ENCODE results near the gene EBNA1BP2.
"Not testable (repeated sequence)": the region's sequence is repeated elsewhere in the genome, so short reads cannot be mapped to it uniquely, and the experiment has no call there.

The EBNA1BP2 gene, protein sequence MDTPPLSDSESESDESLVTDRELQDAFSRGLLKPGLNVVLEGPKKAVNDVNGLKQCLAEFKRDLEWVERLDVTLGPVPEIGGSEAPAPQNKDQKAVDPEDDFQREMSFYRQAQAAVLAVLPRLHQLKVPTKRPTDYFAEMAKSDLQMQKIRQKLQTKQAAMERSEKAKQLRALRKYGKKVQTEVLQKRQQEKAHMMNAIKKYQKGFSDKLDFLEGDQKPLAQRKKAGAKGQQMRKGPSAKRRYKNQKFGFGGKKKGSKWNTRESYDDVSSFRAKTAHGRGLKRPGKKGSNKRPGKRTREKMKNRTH

DNA sequence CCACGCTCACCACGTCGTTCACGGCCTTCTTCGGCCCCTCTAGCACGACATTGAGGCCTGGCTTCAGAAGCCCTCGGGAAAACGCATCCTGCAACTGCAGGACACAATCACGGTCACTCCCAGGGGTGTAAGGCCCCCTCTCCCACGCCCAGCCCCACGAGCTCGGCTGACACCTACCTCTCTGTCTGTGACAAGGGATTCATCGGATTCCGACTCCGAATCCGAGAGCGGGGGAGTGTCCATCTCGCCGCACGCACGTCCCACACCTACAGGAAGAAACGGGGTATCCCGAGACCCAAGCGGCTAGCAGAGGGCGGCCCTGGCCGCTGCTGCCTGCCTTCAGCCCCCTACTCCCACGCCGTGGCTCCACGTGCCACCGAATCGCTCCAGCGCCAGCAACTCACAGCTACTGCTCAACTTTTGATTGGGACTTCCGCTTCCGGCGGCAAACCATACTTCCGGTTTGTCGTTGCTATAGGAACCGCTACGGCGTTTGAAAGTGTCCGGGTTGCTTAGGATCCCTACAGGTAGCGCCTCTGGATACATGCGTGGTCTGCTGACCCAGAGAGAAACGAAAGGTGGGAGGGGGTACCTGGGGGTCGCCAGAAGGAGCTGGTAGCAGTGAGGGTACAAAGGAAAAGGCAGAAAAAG, at the start of gene EBNA1BP2, which contains the start of gene CFAP57:
Gene EBNA1BP2, minus strand, starts transcription at position 415 of the 651 bp plus-strand sequence. Its CDS starts 172 bp downstream, at position 243.
Gene CFAP57, plus strand, starts transcription at position 455 of the 651 bp plus-strand sequence. CDS start 424 bp downstream, outside the sequence.
- peak; percentile 79 for DNase-seq (ENCODE audit: low read depth)

DNA sequence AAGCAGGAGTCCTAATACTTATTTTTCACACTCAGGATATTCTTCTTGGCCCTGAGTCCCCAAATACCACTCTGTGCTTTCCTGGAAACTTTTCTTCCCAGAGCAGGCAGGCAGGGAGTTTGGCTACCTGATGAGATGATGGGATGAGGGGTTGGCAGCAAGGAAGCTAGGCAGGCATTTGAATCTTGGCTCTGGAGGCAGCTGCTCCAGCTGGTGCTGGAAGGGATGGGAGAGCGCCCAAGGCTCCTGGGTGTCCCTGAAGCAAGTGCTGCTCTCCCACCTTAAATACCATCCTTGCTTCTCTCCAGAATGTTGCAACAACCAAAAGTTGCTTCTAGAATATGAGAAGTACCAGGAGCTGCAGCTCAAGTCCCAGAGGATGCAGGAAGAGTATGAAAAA, 49.7 kb upstream of the EBNA1BP2 start:
- DNase-seq (ENCODE audit: low read depth): no peak

DNA sequence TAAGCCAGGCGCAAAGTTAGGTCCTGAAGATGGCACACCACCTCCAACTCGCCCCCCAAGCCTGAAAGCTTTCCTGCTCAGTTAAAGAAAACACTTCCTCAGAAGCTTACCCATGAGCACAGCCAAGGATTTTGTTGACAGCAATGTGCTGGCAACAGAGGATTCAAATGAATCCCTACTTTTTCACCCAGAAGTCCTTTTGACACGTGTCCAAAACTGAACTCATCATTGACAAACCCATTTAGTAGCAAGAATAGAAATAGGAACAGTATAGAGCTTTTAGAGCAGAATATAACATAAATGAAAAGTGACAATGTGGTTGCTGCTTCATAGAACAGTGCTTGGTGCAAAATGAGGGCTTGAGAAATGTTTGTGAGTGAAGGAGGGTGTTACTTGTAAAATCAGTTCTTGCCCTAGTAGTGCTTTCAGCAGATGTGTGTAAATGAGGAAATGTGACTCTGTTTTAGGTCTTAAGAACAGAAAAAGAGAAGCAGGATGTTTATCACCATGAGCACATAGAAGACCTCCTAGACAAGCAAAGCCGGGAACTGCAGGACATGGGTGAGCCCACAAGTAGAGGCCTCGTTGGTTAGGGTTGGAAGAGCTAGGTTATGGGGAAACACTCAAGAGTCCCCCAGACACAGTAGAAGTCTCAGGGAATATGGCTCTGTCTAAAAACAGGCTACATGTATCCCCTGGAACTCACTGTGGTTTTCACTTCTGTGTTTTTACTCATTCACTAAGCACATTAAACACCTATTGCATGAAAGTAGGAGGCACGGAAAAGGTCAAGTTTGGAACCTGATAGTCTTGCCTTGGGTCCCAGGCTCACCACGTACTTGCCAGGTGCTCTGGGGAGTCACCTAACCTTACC, 49.1 kb upstream of the EBNA1BP2 start:
- DNase-seq (ENCODE audit: low read depth): no peak

DNA sequence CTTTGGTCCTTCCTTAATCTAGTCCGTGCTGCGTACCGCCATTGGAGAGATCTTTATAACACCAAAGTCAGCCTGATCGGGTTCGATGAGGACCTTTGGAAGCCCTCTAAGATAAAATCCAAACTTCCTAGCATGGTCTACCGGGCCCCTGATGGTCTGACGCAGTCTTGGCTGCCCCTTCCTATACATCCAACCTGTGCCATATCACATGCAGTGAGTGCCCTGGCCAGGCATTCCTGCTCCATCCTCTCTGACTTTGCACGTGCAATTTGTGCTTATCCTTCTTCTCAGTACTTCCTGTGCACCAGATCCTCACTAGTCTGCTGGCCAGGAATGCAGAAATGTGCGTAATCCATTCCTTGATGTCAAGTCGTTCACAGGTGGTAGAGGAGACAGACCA, 45.7 kb upstream of the EBNA1BP2 start:
- DNase-seq (ENCODE audit: low read depth): no peak

DNA sequence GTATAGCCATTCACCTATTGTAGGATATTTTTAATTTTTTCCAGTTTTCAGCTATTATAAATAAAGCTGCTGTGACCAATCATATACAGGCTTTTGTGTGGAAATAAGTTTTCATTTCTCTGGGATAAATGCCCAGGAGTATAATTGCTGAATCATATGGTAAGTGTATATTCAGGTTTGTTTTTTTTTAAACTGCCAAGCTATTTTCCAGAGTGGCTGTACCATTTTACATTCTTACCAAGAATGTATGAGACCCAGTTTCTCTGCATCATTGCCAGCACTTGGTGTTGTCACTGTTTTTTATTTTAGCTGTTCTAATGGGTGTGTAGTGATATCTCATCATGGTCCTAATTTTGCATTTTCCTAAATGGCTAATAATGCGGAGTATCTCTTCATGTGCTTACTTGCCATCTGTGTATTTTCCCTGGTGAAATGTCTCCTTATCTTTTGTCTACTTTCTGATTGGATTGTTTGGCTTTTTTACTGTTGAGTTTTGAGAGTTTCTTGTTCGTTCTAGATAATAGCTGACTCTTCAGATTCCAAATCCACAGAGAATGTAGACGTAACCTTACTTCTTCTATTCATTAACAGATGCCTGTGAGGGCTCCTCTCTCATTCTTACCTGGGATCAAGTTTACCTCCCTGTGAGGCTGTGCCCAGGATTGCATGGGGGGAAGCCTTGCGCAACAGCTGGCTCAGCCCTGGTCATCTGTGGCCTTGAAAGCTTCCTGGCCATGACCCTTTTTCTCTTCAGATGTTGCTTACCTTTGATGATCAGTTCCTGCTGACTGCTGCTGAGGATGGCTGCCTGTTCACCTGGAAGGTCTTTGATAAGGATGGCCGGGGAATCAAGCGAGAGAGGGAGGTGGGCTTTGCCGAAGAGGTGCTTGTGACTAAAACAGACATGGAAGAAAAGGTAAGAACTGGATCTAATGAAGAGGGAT, 42.7 kb upstream of the EBNA1BP2 start:
- DNase-seq (ENCODE audit: low read depth): no peak

DNA sequence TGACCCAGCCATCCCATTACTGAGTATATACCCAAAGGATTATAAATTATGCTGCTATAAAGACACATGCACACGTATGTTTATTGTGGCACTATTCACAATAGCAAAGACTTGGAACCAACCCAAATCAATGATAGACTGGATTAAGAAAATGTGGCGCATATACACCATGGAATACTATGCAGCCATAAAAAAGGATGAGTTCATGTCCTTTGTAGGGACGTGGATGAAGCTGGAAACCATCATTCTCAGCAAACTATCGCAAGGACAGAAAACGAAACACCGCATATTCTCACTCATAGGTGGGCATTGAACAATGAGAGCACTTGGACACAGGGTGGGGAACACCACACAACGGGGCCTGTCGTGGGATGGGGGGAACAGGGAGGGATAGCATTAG, 36.2 kb upstream of the EBNA1BP2 start:
- not testable (repeated sequence) for DNase-seq (ENCODE audit: low read depth)

DNA sequence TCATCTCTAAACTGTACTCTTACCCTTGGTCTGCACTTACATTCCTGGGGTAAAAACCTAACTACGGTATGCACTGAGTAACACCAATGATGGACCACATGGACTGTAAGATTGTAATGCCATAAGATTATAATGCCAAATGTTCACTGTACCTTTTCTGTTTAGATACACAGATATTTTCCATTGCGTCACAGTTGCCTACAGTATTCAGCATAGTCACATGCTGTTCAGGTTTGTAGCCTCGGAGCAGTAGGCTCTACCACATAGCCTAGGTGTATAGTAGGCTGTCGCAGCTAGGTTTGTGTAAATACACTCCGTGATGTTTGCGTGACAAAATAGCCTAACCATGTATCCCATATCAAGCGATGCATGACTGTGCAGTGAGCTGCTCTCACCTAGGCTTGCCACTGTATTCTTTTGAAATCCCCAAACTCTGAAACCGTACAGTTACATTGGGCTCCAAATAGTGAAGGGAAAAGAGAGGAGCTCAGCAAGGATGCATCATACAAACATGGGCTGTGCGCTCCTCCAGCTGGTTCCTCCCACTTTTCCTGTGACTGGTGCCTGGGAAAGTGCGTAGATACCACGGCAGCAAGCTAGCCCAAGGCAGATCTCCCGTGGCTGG, 35.3 kb upstream of the EBNA1BP2 start:
- DNase-seq (ENCODE audit: low read depth): no peak

DNA sequence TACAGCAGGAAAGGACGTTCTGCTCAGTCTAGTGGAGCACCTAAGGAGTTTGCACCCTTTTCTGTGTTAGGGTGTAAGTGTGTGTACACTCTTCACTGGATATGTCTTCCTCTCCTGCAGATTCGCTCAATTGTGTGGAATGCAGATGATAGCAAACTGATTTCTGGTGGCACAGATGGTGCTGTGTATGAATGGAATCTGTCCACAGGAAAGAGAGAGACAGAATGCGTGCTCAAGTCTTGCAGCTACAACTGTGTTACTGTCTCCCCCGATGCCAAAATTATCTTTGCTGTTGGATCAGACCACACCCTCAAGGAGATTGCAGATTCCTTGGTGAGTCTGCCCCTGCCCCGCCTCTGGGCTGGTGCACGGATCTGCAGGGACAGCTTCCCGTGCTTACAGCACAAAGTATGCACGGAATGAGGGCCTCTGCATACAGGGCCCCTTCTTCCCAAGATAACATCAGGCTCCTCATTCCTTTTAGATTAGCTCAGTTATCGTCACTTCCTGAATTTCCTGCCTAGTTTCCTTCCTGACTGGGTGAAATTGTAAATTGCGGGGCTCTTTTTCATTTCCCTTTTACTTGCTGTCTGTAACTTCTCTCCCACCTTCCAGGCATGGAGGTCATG, 34.6 kb upstream of the EBNA1BP2 start:
- no peak for DNase-seq (ENCODE audit: low read depth)

DNA sequence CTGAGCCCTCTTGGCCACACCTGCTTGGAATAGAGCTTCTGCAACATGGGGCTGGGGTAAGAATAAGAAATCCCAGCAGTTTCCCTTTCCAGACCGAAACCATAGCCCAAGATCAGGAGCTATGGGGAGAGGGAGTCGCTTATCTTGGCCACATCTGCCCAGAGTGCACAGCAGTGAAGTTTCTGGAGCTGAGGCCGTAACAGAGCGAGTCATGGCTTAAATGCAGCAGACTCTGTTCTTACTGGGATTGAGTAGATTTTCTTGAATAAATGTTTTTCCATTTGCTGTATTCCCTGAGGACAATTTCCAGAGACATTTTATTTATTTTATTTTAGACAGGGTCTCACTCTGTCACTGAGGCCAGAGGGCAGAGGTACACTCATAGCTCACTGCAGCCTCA, 33.6 kb upstream of the EBNA1BP2 start:
- no peak for DNase-seq (ENCODE audit: low read depth)

DNA sequence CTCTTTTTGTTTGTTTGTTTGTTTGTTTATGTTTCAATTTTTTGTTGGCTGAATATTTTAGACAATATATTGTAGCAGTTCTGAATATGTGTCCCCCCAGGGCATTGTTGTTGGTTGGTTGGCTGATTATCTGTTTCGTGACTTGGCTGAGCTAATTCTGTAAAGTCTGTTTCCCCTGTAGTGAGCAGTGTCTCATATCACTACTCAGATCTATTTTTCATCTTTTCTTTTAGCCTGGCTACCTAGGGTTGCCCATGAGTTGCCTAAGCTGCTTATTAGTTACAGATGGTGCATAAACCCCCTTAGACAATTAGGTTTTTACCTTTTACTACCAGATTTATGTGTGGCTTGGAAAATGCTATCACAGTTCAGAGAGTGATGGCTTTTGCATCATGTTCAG, 32.3 kb upstream of the EBNA1BP2 start:
- no peak for DNase-seq (ENCODE audit: low read depth)

DNA sequence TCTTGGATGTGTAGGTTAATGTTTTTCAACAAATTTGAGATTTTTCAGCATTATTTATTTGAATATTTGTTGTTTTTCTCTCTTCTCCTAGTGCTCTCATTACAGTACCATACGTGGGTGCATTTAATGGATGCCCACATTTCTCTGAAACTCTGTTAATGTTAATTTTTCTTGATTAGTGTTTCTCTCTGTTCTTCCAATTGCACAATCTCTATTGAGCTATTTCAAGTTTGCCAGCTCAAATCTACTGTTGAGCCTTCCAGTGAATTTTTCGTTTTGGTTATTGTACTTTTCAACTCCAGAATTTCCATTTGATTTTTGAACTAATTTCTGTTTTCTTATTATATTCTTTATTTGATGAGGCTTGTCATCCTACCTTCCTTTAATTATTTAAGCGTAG, 31.8 kb upstream of the EBNA1BP2 start:
- DNase-seq (ENCODE audit: low read depth): no peak

DNA sequence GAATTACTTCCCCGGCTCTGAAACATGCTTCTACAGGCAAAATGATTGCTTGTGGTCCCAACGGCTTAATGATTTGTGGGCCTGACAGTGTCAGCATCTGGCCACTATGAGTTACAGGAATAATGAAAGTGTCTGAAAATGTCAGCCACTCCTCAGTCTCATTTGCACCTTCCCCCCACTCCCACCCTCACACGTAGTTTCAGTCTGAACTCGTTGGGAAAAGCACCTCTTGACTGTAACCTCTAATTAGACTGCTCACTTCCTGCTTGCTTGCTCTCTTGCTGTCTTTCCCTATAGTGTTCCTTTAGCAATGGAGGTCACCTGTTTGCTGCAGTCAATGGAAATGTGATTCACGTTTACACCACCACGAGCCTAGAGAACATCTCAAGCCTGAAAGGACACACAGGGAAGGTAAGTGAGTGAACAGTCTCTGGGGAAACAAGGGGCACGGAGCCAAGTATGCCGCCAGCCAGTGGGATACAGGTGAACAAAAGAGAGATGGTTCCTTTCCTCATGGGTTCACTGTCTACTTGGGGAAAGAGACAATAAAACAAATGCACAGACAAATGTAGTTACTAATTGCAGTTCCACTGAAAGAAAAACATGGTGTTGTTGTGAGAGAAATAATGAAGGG, 27.1 kb upstream of the EBNA1BP2 start:
- no peak for DNase-seq (ENCODE audit: low read depth)

DNA sequence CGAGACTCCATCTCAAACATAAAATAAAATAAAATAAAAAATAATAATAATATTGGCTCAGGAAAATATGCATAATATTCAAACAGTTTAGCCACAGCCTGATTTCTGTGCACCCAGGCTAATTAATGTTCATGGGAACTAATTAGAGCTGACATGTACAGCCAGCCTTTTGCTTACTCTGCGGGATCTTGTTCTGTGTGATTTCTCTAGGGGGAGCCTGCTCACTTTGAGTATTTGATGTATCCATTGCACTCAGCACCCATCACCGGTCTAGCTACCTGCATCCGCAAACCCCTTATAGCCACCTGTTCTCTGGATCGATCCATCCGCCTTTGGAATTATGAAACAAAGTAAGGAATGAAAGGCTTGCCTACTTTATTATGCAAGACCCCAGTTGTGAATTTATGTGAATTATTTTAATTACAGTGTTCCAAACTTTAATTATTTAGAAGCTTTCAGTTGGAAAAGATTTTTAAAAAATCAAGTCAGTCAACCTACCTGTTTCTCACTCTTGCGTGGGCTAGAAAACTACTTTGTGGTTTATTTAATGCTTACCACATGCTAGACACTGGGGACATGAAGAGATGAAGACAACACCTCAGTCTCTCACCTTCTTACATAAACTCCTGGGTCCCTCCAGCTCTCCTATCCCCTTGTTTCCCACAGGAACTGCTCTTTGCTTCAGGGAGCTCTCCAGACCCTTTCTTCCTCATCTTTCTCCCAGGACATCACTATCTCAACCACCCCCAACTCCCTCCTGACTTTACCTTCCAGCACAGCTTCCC, 25.4 kb upstream of the EBNA1BP2 start:
- no peak for DNase-seq (ENCODE audit: low read depth)

DNA sequence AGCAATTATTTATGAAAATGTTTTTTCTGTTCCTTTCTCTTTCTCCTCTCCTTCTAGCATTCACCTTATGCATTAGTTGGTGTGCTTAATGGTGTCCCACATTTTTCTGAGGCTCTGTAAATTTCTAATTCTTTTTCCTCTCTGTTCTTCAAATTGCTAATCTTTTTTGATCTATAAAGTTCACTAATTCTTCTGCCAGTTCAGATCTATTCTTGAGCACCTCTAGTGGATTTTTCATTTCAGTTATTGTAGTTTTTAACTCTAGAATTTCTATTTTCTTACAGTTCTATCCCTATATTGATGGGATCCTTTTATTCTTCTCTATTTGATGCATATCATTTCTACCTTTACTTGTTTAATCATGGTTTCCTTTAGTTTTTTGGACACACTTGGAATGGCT, 22.4 kb upstream of the EBNA1BP2 start:
- DNase-seq (ENCODE audit: low read depth): no peak

DNA sequence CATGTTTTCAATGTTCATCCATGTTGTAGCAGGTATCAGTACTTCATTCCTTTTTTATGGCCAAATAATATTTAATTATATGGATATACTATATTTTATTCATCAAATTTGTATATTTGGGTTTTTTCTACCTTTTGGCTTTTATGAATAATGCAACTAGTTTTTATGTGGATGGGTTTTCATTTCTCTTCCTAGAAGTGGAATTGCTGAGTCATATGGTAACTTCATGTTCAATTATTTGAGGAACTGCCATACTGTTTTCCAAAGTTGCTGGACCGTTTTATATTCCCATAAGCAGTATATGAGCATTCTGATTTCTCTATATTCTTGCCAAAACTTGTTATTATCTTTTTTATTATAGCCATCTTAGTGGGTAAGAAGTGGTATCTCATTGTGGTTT, 16.0 kb upstream of the EBNA1BP2 start:
- no peak for DNase-seq (ENCODE audit: low read depth)

DNA sequence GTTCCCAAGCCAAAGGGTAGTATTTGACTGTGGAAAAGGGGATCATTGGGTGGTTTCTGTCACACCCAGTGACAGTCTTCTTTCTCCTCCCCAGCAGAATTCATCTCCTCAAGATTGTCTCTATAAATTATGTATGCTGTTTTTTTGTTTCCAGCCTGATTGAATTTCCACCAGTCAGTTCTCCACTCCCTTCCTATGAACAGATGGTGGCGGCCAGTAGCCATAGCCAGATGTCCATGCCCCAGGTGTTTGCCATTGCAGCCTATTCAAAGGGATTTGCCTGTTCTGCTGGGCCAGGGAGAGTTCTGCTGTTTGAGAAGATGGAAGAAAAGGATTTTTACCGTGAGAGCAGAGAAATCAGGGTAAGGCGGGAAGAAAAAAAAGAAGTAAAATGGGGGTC, 12.9 kb upstream of the EBNA1BP2 start:
- no peak for DNase-seq (ENCODE audit: low read depth)

DNA sequence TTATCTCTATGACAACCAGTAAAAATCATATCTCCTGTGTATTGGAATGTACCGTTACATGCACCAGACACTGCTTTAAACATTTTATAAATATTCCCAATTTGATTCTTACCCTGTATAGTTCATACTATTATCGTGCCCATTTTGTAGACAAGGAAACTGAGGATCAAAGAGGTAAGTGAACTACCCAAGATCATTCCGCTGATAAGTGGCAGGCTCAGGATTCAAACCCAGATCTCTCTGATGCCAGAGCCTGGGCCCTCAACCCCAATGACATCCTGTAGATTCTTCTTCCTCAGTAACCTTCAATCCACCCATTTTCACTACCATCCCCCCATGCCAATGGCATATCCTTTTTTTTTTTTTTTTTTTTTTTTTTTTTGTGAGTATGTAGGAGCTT, 12.3 kb upstream of the EBNA1BP2 start:
- no peak for DNase-seq (ENCODE audit: low read depth)

DNA sequence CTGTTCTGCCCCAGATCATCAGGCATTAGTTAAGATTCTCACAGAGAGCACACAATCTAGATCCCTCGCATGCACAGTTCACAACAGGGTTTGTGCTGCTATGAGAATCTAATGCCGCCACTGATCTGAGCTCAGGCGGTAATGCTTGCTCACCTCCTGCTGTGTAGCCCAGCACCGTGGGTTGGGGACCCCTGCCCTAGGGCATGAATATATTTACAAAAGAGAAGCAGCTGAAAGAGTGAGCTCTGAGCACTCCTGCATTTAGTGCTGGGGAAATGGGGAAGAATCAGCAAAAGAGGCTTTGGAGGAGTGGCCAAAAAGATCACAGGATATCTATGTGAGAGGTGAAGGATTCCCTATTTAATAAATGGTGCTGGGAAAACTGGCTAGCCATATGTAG, 5.6 kb upstream of the EBNA1BP2 start:
- DNase-seq (ENCODE audit: low read depth): no peak

DNA sequence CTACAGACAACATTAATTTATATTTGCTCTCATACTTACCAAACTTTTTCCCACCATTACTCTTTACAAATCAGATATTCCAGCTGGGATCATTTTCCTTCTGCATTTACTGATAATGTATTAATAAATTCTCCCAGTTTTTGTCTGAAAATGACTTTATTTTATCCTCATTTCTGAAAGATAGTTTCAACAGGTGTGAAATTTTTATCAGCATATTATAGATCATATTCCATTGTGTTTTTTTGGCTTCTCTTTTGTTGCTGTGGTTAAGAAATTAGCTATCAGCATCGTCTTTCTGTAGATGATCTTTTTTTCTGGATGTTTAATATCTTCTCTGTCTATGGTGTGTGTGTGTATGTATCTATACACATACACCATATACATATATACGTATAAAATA, 2.8 kb upstream of the EBNA1BP2 start:
- DNase-seq (ENCODE audit: low read depth): no peak
